Muscle of leg (tissue), 16 donors: ENCODE results near the gene MGLL. TPM values are rescaled to one million over a fixed set of nuclear protein-coding genes. Genes with fewer than 3 reads are reported as not detected.

ENCODE experiments used
- DNase-seq: peaks from one replicate; pipeline ENCODE4 v3.0.0; 2013
- H3K27ac ChIP-seq: one replicate; pipeline ENCODE4 v1.5.1; 2013; ENCODE audit warnings: mild to moderate bottlenecking, low read length, control low read depth
- H3K27me3 ChIP-seq: one replicate; pipeline ENCODE4 v1.6.1; 2013; ENCODE audit warnings: low read length; ENCODE audit not compliant: control insufficient read depth, insufficient read depth
- H3K36me3 ChIP-seq: one replicate; pipeline ENCODE4 v1.6.1; 2013; ENCODE audit warnings: low read length; ENCODE audit not compliant: control insufficient read depth, insufficient read depth
- H3K4me1 ChIP-seq: one replicate; pipeline ENCODE4 v1.6.1; 2013; ENCODE audit warnings: low read length; ENCODE audit not compliant: control insufficient read depth, insufficient read depth
- H3K4me3 ChIP-seq: one replicate; pipeline ENCODE4 v1.5.1; 2013; ENCODE audit warnings: low read length, control low read depth
- H3K9me3 ChIP-seq: replicated peaks from 2 replicates; pipeline ENCODE4 v1.6.1; 2013; ENCODE audit warnings: low read depth, low read length; ENCODE audit not compliant: control insufficient read depth
- WGBS: methylation state at CpG from one replicate; pipeline ENCODE4 v1.1.5; 2013; ENCODE audit warnings: missing lambda C conversion rate; ENCODE audit not compliant: insufficient coverage; 5-methylcytosine and 5-hydroxymethylcytosine counted together
- long read RNA-seq, 11 donors: transcript quantifications; one replicate each; lab custom pipeline, GENCODE V29; 2026
- polyA plus RNA-seq, 8 donors: library from polyadenylated mRNA; unstranded; fragments of 120-200 nt; gene quantifications; one replicate each; pipeline versions ENCODE4 v1.2.1 to v1.2.3, GENCODE V29; 2013; ENCODE audit warnings: inconsistent platforms in 1 of 8, low replicate concordance in 1 of 8; ENCODE audit not compliant: insufficient read length in 8 of 8, insufficient read depth in 1 of 8
- total RNA-seq: library from RNA; stranded (reverse); fragments of 120-200 nt; gene quantifications from one replicate; pipeline ENCODE4 v1.2.4, GENCODE V29; 2013

MGLL gene
- 18.1 TPM for total RNA-seq
- polyA plus RNA-seq, result 10 to 100 TPM; 18.6 to 25.7 (median 22.6) TPM
- long read RNA-seq, donor 1, full-length matches to known transcripts, result 6 of 6 reads
- long read RNA-seq, donor 1, partial matches to known transcripts, result 0 of 6 reads
- long read RNA-seq, donor 1, other reads (novel, unspliced or antisense), result 0 of 6 reads
- long read RNA-seq, donor 2, full-length matches to known transcripts, result 2 of 2 reads
- long read RNA-seq, donor 2, partial matches to known transcripts, result 0 of 2 reads
- long read RNA-seq, donor 2, other reads (novel, unspliced or antisense), result 0 of 2 reads
- long read RNA-seq, donor 3, full-length matches to known transcripts, result 20 of 20 reads
- long read RNA-seq, donor 3, partial matches to known transcripts, result 0 of 20 reads
- long read RNA-seq, donor 3, other reads (novel, unspliced or antisense), result 0 of 20 reads
- long read RNA-seq, donor 4, full-length matches to known transcripts, result 6 of 6 reads
- long read RNA-seq, donor 4, partial matches to known transcripts, result 0 of 6 reads
- long read RNA-seq, donor 4, other reads (novel, unspliced or antisense), result 0 of 6 reads
- long read RNA-seq, donor 5, full-length matches to known transcripts, result 22 of 552 reads
- long read RNA-seq, donor 5, partial matches to known transcripts, result 497 of 552 reads
- long read RNA-seq, donor 5, other reads (novel, unspliced or antisense), result 33 of 552 reads
- long read RNA-seq, donor 6, full-length matches to known transcripts, result 11 of 11 reads
- long read RNA-seq, donor 6, partial matches to known transcripts, result 0 of 11 reads
- long read RNA-seq, donor 6, other reads (novel, unspliced or antisense), result 0 of 11 reads
- long read RNA-seq, donor 7, full-length matches to known transcripts, result 8 of 8 reads
- long read RNA-seq, donor 7, partial matches to known transcripts, result 0 of 8 reads
- long read RNA-seq, donor 7, other reads (novel, unspliced or antisense), result 0 of 8 reads
- long read RNA-seq, donor 8, full-length matches to known transcripts, result 13 of 13 reads
- long read RNA-seq, donor 8, partial matches to known transcripts, result 0 of 13 reads
- long read RNA-seq, donor 8, other reads (novel, unspliced or antisense), result 0 of 13 reads
- long read RNA-seq, donor 9, full-length matches to known transcripts, result 8 of 8 reads
- long read RNA-seq, donor 9, partial matches to known transcripts, result 0 of 8 reads
- long read RNA-seq, donor 9, other reads (novel, unspliced or antisense), result 0 of 8 reads
- long read RNA-seq, donor 10, full-length matches to known transcripts, result 12 of 12 reads
- long read RNA-seq, donor 10, partial matches to known transcripts, result 0 of 12 reads
- long read RNA-seq, donor 10, other reads (novel, unspliced or antisense), result 0 of 12 reads
- long read RNA-seq, donor 11, full-length matches to known transcripts, result 13 of 13 reads
- long read RNA-seq, donor 11, partial matches to known transcripts, result 0 of 13 reads
- long read RNA-seq, donor 11, other reads (novel, unspliced or antisense), result 0 of 13 reads

DNA sequence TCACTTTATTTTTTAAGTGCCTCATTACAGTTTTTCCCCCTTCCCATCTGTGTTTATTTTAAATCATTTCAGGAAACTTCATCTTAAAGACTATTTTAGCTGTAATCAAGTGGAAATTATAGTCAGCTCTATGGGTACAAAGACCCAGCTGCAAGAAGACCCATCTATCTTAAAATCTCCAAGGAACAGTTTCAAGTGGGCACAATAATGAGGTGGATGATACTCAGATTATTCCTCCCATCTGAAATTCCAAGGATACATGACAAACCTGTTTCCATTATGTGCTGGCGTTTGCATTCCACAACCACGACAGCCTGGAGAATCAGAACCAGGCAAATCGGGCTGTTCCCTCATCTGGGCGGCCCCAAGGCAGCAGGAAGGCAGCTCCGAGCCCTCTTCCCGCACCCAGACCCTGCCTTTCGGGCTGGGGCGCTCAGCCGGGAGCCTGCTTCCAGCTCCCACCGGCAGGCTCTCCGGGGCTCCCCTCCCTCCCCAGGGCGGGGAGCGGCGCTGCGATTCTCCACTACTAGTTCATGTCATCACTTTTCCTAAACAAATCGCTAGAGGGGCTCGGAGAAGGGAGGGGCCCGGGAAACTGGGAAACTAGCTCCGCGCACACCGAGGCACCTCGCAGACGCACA, at the start of gene MGLL:
MGLL (minus strand) TSS at position 475 of the 641 bp plus-strand sequence; CDS start at position 278, 197 bp downstream.
- WGBS, result 1% methylated on average over 18 of the region's 23 CpGs
- peak; percentile 80 for DNase-seq
- Histone ChIP-seq H3K27ac (peak within 1 kb of the TSS; percentile 81), H3K4me1 (peaks cover 17% of the 10 kb centered on the region), H3K4me3 (peak within 1 kb of the TSS; percentile 71), H3K9me3 (no peaks in the 10 kb centered on the region), H3K36me3 (peaks cover 9% of the 10 kb centered on the region), H3K27me3 (no peaks in the 10 kb centered on the region)

DNA sequence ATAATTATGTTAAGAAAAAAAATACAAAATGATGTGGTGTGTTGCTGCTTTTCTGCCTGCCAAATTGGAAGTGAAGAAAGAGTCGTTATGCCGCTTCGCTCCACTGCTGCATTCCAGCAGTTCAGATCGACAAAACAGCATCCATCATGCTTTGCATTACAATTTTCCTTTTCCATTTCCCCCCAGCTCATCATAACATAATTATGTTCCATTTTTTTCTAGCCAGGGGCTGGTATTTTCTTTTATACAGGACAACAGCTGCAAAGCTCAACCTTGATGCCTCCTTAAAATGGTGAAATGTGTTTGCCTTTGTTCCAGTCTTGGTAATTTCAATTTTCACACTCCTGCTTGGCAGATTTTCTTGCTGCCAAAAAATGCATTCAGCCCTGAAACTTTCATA, 47.8 kb upstream of the MGLL start:
- no peaks in the 10 kb centered on the region for H3K36me3 ChIP-seq
- H3K27me3 ChIP-seq, result no peaks in the 10 kb centered on the region
- no peaks in the 10 kb centered on the region for H3K9me3 ChIP-seq
- no peak for DNase-seq
- H3K27ac ChIP-seq, result no peak overlapping the region
- WGBS, result 38% methylated on average over 3 of the region's 4 CpGs
- H3K4me1 ChIP-seq, result peaks cover 3% of the 10 kb centered on the region
- no peak overlapping the region for H3K4me3 ChIP-seq

DNA sequence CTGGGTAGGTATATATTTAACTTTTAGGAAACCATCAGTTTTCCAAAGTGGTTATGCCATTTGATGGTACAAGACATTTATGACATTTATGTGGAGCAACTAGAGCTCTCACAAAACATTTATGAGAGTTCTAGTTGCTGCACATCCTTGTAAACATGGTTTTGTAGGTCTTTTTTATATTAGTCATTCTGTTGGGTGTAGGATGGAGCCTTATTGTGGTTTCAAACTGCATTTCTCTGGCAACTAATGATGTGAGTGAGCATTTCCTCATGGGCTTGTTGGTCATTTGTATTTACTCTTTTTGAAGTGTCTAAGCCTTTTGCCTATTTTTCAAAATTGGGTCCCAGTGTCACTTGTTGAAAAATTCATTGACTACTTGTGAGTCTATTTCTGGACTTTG, 45.7 kb upstream of the MGLL start:
- no peaks in the 10 kb centered on the region for H3K36me3 ChIP-seq
- no peak overlapping the region for H3K4me3 ChIP-seq
- no peak for DNase-seq
- no peaks in the 10 kb centered on the region for H3K9me3 ChIP-seq
- peaks cover 3% of the 10 kb centered on the region for H3K4me1 ChIP-seq
- H3K27me3 ChIP-seq, result no peaks in the 10 kb centered on the region
- H3K27ac ChIP-seq, result no peak overlapping the region

DNA sequence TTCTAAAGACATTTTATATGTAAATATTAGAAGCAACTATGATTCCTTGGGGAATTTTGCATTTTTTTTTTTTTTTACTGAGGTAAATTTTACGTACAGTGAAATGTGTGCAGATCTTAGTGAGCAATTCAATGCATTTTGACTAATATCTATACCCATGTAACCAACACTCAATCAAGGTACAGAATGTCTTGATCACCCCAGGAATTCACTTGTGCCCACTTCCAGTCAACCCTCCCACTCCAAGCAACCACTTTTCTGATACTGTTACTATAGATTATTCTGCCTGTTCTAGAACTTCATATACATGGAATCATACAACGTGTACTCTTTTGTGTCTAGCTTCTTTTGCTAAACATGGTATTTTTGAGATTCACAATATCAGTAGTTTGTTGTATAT, 45.1 kb upstream of the MGLL start:
- no CpG with 5 or more reads among the region's 2 CpGs for WGBS
- no peak overlapping the region for H3K4me3 ChIP-seq
- no peak for DNase-seq
- H3K9me3 ChIP-seq, result no peaks in the 10 kb centered on the region
- no peak overlapping the region for H3K27ac ChIP-seq
- no peaks in the 10 kb centered on the region for H3K27me3 ChIP-seq
- no peaks in the 10 kb centered on the region for H3K36me3 ChIP-seq
- peaks cover 3% of the 10 kb centered on the region for H3K4me1 ChIP-seq

DNA sequence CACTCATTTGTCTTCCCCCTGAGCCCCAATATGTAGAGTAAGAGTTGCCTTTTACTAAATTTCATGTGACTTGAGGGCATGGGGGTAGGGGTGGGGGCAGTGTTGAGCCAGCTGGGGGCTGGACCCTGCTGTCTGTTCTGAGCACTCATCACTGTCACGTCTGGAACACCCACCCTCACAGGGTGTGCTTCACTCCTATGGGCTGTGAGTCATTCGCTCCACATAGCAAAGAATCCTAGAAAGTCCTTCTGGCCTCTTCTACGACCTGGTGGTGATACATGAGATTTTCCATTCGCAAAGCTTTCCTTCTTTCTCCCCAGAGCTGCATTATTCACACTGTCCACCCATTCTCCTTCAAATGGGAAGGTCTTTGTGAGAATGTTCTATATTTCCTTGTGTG, 43.6 kb upstream of the MGLL start:
- Histone ChIP-seq H3K4me1 (peaks cover 3% of the 10 kb centered on the region), H3K27me3 (no peaks in the 10 kb centered on the region), H3K27ac (no peak overlapping the region), H3K36me3 (no peaks in the 10 kb centered on the region), H3K4me3 (no peak overlapping the region), H3K9me3 (no peaks in the 10 kb centered on the region)
- DNase-seq, result peak; percentile 28
- 17% methylated on average over 1 of the region's 4 CpGs for WGBS

DNA sequence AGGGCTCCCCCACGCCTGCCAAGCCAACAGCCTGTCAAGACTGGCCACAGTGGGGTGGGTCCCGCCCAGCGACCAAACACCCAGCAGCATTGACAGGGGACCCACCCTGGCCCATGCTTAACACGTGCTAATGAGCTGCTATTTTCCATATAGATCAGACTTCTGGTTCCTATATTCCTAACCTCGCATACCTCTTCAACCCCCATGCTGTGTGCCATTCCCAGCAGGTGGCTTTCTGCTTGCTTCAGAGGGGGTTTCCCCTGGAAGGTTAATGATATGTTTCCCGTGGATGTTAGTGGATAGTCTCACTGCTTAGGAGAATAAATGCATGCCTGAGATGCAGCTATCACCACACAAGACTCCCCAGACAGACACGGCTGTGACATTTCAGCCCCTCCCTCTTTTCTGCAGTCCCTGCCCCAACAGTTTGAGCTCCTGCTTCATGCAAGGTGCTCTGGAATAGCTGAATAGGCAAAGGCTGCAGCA, 37.9 kb upstream of the MGLL start:
- H3K27ac ChIP-seq, result no peak overlapping the region
- no peak for DNase-seq
- H3K9me3 ChIP-seq, result no peaks in the 10 kb centered on the region
- H3K4me1 ChIP-seq, result peaks cover 2% of the 10 kb centered on the region
- no peak overlapping the region for H3K4me3 ChIP-seq
- 51% methylated on average over 5 of the region's 7 CpGs for WGBS
- H3K27me3 ChIP-seq, result no peaks in the 10 kb centered on the region
- no peaks in the 10 kb centered on the region for H3K36me3 ChIP-seq

DNA sequence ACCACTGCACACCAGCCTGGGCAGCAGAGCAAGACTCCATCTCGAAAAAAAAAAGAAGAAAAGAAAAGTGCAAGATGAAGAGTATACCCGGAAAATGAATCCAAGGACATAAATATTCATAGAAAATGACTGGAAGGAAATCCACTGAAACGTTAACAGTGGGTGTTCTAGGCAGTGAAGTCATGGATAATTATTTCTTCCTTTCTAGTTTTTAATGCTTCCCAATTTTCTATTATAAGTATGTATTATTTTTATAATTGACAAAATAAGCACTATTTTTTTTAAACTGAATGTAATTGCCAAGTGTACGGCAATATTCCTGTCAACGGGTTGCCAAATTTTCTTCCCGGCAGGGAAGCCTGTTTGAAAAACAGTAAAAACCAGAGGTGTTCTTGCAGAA, 37.4 kb upstream of the MGLL start:
- Histone ChIP-seq H3K36me3 (no peaks in the 10 kb centered on the region), H3K9me3 (no peaks in the 10 kb centered on the region), H3K27me3 (no peaks in the 10 kb centered on the region), H3K27ac (no peak overlapping the region), H3K4me3 (no peak overlapping the region), H3K4me1 (peaks cover 2% of the 10 kb centered on the region)
- no peak for DNase-seq
- WGBS, result no CpG with 5 or more reads among the region's 6 CpGs

DNA sequence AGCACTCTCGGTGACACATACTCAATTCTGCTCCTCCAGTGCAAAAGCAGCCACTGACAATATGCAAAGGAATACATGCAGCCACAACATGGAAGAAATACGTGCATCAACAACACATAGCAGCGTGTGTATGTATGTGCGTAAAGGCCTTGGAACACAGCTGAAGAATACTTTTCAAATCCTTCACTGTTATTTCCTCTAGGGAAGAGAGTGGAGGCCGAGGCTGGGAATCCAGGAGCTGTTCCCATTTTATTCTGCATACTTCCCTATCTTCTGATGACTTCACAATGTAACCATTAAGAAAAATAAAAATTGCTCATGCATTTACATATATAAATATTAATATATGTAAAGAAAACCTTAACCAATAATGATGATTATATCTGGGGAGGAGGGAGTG, 36.6 kb upstream of the MGLL start:
- H3K36me3 ChIP-seq, result no peaks in the 10 kb centered on the region
- DNase-seq, result peak; percentile 90
- H3K4me1 ChIP-seq, result peaks cover 2% of the 10 kb centered on the region
- H3K4me3 ChIP-seq, result no peak overlapping the region
- H3K27ac ChIP-seq, result peak overlapping the region; percentile 52
- H3K9me3 ChIP-seq, result no peaks in the 10 kb centered on the region
- no CpG with 5 or more reads among the region's 5 CpGs for WGBS
- H3K27me3 ChIP-seq, result no peaks in the 10 kb centered on the region

DNA sequence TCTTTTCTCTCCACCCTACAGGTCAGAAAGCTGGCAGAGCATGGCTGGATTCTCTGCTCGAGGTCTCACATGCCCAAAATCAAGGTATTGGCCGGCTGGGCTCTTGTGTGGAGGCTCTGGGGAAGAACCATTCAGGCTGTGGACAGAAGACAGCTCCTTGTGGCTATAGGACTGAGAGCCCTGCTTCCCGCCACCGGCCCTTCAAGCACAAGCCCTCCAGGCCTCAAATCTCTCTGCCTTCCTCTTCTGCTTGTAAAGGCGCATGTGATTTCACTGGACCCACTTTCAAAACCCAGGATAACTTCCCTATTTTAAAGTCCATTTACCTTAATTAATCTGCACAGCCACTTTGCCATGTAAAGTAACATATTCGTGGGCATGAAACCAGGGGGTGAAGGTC, 36.2 kb upstream of the MGLL start:
- Histone ChIP-seq H3K27ac (peak overlapping the region; percentile 52), H3K36me3 (no peaks in the 10 kb centered on the region), H3K27me3 (no peaks in the 10 kb centered on the region), H3K4me3 (no peak overlapping the region), H3K9me3 (no peaks in the 10 kb centered on the region), H3K4me1 (peaks cover 2% of the 10 kb centered on the region)
- WGBS, result 86% methylated on average over 3 of the region's 6 CpGs
- no peak for DNase-seq
